ENCODE data around the gene TSEN34.
A peak's percentile ranks its signal among the peaks of the same experiment; 100 is the strongest.
"Not testable (repeated sequence)": the region's sequence is repeated elsewhere in the genome, so short reads cannot be mapped to it uniquely, and the experiment has no call there.

TSEN34 gene

DNA sequence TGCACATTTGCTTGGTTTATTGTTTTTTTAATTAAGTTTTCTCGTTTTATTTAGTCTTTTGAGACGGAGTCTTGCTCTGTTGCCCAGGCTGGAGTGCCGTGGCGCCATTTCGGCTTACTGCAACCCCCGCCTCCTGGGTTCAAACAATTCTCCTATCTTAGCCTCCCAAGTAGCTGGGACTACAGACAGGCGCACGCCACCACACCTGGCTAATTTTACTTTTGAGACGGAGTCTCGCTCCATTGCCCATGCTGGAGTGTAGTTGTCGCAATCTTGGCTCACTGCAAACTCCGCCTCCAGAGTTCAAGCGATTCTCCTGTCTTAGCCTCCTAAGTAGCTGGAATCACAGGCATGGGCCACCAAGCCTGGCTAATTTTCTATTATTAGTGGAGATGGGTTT lies 10.9 kb downstream of the TSEN34 start:
- DNase-seq: no peak
- Histone ChIP-seq H3K36me3 (peaks cover 26 to 56% (median 45%) of the 10 kb centered on the region in 3 donors), H3K4me3 (peak overlapping the region; percentile 69 to 74), H3K27ac (no peak overlapping the region), H3K27me3 (no peaks in the 10 kb centered on the region), H3K4me1 (peaks cover 0 to 47% (median 41%) of the 10 kb centered on the region in 4 donors), H3K9me3 (no peaks in the 10 kb centered on the region)
- TF ChIP-seq, protein P1, sequence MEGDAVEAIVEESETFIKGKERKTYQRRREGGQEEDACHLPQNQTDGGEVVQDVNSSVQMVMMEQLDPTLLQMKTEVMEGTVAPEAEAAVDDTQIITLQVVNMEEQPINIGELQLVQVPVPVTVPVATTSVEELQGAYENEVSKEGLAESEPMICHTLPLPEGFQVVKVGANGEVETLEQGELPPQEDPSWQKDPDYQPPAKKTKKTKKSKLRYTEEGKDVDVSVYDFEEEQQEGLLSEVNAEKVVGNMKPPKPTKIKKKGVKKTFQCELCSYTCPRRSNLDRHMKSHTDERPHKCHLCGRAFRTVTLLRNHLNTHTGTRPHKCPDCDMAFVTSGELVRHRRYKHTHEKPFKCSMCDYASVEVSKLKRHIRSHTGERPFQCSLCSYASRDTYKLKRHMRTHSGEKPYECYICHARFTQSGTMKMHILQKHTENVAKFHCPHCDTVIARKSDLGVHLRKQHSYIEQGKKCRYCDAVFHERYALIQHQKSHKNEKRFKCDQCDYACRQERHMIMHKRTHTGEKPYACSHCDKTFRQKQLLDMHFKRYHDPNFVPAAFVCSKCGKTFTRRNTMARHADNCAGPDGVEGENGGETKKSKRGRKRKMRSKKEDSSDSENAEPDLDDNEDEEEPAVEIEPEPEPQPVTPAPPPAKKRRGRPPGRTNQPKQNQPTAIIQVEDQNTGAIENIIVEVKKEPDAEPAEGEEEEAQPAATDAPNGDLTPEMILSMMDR (IDR thresholded peaks at IDR 0.05): no peak
- intact Hi-C loops (cut with DNase I; ENCODE audit: low total_unique reads): no loop called here

DNA sequence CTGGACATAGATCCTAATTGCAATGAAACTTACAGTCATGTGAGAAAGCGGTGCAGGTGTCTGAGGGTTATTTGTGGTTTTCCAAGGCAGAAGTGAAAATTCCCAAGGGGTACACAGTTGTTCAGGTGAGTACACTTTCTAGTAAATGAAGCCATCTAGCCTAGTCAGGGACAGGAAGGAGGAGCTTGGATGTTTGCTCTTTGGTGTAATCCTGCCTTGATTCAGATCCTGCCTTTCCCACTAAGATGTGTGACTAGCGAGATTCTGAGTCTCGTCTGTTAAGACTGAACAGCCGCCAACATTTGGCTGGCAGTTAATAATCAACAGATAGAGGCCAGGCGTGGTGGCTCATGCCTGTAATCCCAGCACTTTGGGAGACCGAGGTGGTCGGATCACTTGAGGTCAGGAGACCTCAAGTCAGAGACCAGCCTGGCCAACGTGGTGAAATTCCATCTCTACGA lies 12.1 kb downstream of the TSEN34 start:
- H3K27me3 ChIP-seq: no peaks in the 10 kb centered on the region
- intact Hi-C loops (cut with DNase I; ENCODE audit: low total_unique reads): no loop called here
- H3K36me3 ChIP-seq: peaks cover 36 to 66% (median 57%) of the 10 kb centered on the region in 3 donors
- TF ChIP-seq, protein P1 (IDR thresholded peaks at IDR 0.05): no peak
- peaks cover 0 to 47% (median 41%) of the 10 kb centered on the region in 4 donors for H3K4me1 ChIP-seq
- H3K9me3 ChIP-seq: no peaks in the 10 kb centered on the region
- H3K27ac ChIP-seq: no peak overlapping the region
- H3K4me3 ChIP-seq: no peak overlapping the region
- DNase-seq: no peak

DNA sequence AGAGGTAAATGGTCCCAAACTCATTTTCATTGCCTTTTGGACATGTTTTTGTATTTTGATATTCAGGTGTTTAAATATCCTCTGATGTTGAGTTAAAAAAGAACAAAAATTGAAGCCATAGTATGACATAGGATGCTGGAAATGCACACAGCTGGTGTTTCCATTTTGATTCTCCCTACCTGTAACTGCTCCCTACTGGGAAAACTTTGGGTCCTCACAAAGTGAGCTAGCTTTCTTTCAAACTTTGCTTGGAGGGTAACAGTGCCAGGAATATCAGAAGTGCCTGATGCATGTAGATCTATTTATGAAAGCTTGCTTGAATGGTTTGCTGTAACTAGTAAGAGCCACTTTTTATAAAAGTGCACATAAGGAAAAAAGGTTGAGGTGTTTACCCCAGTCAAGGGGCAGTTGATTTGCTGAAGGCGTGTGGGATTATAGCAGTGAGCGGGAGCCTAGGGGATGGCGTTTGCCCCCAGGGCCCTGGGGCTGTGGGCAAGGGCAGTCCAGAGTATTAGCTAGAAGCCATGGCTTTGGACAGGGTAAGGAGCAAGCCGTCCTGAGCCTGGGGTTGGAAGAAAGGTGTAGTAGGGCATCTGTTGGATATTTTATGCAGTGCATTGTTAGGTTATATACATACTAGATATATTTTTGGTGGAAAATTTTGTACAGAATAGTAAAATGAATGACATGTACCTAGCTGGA lies 13.8 kb downstream of the TSEN34 start:
- peaks cover 6 to 59% (median 53%) of the 10 kb centered on the region in 4 donors for H3K4me1 ChIP-seq
- intact Hi-C loops (cut with DNase I; ENCODE audit: low total_unique reads): no loop called here
- H3K36me3 ChIP-seq: peaks cover 36 to 69% (median 60%) of the 10 kb centered on the region in 3 donors
- no peaks in the 10 kb centered on the region for H3K27me3 ChIP-seq
- H3K27ac ChIP-seq: no peak overlapping the region
- no peaks in the 10 kb centered on the region for H3K9me3 ChIP-seq
- no peak overlapping the region for H3K4me3 ChIP-seq
- TF ChIP-seq, protein P1 (IDR thresholded peaks at IDR 0.05): no peak
- no peak for DNase-seq

DNA sequence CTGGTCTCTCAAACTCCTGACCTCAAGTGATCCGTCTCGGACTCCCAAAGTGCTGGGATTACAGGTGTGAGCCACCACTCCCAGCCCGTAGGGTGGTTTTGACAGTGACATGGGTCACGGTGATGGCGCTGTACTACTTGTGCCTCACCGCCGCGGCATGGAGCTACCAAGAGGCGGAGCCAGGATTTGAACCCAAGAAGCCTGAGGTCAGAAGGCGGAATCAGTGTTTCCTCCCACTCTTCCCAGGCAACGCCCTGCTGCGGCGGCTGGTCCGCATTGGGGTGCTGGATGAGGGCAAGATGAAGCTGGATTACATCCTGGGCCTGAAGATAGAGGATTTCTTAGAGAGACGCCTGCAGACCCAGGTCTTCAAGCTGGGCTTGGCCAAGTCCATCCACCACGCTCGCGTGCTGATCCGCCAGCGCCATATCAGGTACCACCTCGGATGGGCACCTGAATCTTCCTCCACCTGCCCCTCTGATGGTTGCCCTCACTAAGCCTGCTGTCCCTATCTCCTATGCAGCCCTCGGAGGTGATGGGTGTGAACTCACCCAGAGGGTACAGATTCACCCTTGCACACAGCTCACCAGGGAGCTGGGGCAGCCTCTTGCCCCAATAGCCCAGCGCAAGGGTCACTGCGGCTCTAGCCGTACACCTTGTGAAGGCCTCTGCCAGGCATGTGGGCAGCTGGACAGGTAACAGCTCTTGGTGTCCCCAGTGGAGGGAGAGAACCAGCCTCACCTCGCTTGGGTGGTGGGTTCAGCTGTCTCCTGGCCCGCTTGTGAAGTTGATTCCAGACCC lies 15.1 kb downstream of the TSEN34 start:
- H3K9me3 ChIP-seq: no peaks in the 10 kb centered on the region
- TF ChIP-seq, protein P1 (IDR thresholded peaks at IDR 0.05): no peak
- peaks cover 36 to 69% (median 60%) of the 10 kb centered on the region in 3 donors for H3K36me3 ChIP-seq
- no peak for DNase-seq
- H3K27ac ChIP-seq: no peak overlapping the region
- intact Hi-C loops (cut with DNase I; ENCODE audit: low total_unique reads): no loop called here
- H3K4me3 ChIP-seq: no peak overlapping the region
- H3K4me1 ChIP-seq: peaks cover 6 to 59% (median 52%) of the 10 kb centered on the region in 4 donors
- no peaks in the 10 kb centered on the region for H3K27me3 ChIP-seq

DNA sequence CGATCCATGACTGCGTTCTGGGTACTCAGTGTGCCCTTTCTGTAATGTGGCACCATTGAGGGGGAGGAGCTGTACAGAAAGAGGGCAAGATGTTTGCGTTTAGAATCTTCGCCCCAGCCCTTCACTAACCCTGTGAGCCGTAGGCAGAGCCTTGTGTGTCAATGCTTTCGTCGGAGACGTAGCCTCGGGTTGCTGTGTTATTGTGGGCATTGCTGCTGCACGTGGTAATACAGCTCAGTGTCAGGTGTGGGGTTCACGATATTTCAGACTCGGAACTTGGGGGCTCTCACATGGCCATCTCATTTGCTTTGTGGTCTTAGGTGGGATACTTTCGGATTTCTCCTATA lies 15.7 kb downstream of the TSEN34 start:
- peaks cover 6 to 53% (median 48%) of the 10 kb centered on the region in 4 donors for H3K4me1 ChIP-seq
- intact Hi-C loops (cut with DNase I; ENCODE audit: low total_unique reads): no loop called here
- no peaks in the 10 kb centered on the region for H3K9me3 ChIP-seq
- H3K27ac ChIP-seq: no peak overlapping the region
- H3K4me3 ChIP-seq: no peak overlapping the region
- H3K27me3 ChIP-seq: no peaks in the 10 kb centered on the region
- TF ChIP-seq, protein P1 (IDR thresholded peaks at IDR 0.05): no peak
- H3K36me3 ChIP-seq: peaks cover 36 to 67% (median 59%) of the 10 kb centered on the region in 3 donors
- no peak for DNase-seq

DNA sequence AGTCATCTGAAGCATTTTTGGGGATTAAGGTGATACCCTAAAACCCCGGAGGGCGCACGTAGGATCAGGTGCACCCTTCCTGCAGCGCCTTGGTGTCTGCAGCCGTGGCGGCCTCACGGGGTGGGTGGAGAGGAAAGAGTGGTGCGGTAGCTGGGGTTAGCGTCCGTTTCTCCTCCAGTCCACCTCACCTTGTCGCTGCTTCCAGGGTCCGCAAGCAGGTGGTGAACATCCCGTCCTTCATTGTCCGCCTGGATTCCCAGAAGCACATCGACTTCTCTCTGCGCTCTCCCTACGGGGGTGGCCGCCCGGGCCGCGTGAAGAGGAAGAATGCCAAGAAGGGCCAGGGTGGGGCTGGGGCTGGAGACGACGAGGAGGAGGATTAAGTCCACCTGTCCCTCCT lies 16.1 kb downstream of the TSEN34 start:
- not testable (repeated sequence) for H3K27ac ChIP-seq

More for the DNA sequence above, 16.1 kb downstream of the TSEN34 start:
- H3K27me3 ChIP-seq; intact Hi-C loops (cut with DNase I; ENCODE audit: low total_unique reads); H3K9me3 ChIP-seq; H3K4me3 ChIP-seq; DNase-seq: not testable (repeated sequence)
- Histone ChIP-seq H3K36me3 (peaks cover 36 to 63% (median 55%) of the 10 kb centered on the region in 3 donors), H3K4me1 (peaks cover 6 to 49% (median 44%) of the 10 kb centered on the region in 4 donors)
